GM15510 (cell line): ENCODE measurements around the gene IGHMBP2.
A peak's percentile ranks its signal among the peaks of the same experiment; 100 is the strongest.

Experiments used
- POLR2A ChIP-seq: IDR thresholded peaks from 3 replicates; pipeline ENCODE4 v1.6.1; 2011; ENCODE audit warnings: borderline replicate concordance; ENCODE audit not compliant: insufficient read length; ENCODE audit errors: extremely low read depth

The IGHMBP2 gene

DNA sequence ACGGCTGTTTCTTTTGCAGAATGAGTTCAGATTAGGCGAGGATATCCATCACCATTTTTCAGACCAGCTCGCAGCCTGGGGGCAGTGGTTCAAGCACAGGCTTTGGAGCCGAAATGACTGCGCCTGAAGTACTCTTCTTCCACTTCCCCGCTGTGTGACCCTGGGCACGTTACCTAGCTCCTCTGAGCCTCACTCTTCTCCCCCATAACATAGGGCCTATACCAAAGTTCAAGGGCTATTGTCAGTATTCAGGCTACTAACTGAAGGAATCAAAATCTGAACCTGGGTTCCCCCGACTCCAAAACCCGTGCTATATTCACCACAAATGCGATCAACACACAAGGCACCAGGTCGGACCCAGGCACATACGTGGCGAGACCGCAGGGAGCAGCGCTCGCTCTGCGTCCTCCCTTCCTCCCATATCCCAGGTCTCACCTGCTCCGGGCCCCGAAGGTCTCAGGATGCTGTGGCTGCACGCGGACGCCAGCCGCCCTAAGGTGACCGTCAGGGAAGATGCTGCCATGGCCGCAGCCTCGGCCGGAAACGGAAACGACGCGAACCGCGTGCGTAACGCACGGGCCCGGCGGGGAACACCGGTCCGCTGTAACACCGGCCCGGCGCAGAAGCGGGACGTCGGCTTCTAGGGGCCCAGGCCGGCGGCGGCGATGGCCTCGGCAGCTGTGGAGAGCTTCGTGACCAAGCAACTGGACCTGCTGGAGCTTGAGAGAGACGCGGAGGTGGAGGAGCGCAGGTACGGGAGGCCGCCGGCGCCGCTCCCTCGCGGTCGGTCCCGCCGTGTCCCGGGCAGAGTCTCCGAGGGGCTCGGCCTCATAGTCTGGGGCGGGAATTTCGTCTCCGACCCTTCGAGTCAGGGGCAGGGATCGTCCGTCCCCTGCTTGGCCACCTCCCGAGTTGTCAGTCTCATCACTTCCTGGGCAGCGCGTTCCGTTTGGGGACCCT is at the start of gene IGHMBP2, which contains the start of gene MRPL21:
IGHMBP2 (plus strand) TSS at position 604 of the 960 bp plus-strand sequence; CDS start at position 666, 62 bp downstream.
MRPL21 (minus strand) TSS at position 545 of the 960 bp plus-strand sequence; CDS start at position 523, 22 bp downstream.
- peak; percentile 97 for TF ChIP-seq POLR2A

DNA sequence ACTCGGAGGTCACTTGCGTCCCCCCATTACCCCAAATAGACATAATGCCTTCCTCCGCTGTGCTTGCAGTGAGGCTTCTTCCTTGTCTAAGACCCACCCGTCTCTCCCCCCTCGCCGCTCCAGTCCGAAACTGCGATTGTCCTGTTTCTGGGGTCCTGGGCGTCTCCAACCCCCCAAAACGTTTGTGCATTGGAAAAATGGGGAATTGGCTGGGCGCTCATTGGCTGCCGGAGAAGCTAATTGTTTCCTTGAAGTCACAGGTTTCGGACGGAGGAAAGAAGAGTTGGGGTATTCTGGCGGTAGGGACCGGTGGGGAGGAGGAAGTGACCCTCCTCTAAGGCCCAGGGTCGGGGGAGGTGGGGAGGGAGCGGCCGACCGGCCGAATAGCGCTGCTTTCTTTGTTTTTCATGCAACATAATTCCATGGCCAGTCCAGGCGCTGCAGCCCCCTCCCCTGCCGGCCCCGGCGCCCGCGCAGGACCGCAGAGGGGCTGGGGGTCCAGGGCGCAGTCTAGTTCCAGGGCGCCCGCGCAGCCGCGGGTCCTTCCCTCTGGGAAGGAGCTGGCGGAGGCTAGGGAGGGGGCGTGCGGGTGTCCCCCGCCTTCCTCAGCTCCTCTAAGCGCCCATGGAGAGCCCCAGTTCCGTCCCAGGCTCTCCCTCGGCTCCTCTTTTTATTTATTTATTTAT is 49.3 kb upstream of the IGHMBP2 start:
- TF ChIP-seq POLR2A, result no peak

DNA sequence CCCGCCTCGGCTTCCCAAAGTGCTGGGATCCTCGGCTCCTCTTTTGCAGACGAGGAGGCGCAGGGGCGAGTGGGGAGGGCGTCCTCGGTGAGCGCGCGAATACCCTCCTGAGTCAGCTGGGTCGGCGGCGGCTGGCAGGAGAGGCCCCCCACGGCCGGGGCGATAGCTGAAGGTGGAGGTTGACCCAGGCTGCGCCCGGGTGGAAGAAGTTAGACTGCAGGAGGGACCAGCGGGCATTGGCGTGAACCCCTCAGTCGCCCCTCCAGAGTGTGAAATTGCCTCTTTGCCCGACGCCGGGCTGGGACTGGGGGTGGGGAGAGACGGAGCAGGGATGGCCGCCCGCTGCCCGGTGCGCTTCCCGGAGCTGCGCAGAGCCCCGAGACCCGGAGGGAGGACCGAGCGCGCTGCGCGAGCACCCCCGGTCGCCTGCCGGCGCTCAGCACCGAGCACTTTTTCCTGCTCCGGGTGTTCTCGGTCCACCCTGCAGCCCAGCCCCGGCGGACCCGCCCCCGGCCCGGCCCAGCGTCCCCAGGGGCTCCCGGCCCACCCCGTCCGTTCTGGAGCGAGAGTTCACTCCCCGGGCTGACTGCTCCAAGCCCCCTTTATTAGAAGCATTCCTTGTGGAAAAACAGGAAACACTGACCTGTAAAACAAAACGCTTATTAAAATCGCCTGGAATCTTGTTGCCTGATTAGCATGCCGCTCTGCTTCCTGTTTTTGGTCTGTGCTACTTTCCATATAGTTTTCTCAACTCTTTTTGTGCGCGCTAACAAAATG is 48.3 kb upstream of the IGHMBP2 start:
- TF ChIP-seq POLR2A, result no peak

DNA sequence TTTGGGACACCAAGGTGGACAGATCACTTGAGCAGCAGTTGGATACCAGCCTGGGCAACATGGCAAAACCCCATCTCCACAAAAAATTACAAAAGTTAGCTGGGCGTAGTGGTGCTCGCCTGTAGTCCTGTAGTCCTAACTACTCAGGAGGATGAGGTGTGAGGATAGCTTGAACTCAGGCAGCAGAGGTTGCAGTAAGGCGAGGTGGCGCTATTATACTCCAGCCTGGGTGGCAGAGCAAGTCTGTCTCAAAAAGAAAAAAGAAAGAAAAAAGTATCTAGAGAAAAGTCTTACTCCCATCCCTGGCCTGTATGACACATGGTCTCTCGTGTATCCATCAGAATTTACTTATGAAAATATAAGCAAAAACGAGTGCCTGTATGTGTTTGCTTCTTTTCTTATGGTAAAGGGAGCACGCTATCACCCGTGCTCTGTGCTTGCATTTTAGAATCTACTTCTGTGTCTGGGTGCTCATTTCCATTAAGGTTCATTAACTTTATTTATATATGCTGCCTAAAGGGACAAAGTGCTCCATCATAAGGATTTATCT is 46.6 kb upstream of the IGHMBP2 start:
- TF ChIP-seq POLR2A, result no peak

DNA sequence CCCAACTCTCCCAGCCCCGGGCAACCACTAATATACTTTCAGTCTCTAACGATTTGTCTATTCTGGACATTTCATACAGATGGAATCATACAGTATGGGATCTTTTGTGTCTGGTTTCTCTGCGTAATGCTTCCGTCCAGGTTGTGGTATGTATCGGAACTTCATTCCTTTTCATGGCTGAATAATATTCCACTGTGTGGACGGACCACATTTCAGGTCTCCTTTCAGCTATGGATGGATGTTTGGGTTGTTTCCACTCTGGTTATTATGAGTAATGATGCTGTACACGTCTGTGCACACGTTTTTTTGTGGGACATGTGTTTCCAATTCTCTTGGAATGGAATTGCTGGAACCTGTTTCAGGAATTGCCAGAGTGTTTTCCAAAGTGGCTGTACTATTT is 44.6 kb upstream of the IGHMBP2 start:
- no peak for TF ChIP-seq POLR2A

DNA sequence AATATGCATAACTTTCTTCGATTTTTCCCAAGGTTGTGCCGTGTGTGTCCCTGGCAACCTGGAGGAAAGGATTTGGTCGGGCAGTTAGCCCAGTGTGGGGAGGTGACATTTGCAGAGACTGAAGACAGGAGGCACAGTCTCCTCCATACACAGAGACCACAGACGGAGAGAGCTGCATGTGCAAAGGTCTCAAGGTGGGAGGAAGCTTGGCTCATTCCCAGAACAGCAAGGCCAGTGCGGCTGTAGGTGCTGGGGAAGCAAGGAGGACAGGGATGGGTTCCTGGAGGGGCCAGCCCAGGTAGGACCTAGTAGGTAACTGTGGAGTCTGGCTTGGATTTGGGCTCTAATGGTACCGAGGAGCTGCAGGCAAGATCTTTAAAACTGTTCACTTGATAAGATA is 41.3 kb upstream of the IGHMBP2 start:
- TF ChIP-seq POLR2A, result no peak

DNA sequence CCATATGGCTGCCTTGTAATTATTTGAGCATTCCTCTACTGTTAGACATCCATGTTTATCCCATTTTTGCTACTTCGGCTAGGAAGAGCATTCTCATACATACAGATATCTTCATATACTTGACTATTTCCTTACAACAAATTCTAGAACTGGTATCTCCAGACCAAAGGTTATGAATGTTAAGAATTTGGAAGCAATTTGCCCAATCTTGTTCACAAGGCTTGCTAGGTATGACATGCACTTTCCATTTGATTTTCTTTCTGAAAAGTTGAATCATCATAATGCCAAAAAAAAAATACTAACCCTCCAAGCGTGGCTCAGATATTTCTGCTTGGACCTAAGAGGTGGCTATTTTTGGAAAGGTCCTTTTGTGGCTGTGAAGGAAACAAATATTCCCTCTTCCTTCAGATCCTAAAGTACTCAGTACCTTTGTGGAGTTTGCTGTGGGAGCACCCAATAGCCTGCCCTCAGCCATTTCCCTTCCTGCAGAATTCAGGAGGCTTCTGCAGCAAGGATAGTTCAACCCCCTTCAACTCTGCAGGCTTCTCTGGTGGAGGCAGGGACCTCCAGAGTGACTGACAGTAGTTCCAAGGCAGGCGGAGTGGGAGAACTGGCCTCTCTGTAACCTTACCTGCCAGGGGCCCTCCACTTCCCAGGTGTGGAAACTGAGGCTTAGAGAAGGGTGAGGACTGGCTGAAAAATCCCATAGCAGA is 40.0 kb upstream of the IGHMBP2 start:
- TF ChIP-seq POLR2A, result no peak

DNA sequence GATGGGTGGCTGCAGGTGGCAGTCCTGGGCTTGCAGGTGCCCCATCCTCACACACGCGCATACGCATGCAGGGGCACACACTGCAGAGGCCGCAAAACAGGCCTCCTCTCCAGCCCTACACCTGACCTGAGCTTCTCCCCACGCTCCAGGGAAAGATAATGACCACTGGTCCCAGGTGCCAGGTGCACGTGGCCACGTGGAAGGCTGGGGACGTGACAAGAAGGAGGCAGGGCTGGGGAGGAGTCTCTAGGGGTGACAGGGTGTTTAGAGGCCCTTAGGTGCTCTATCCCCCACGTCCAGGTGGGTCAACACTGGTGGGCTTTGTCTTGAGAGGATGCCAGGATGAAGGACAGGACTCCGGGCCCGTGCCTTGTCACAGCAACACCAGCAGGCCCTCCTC is 38.5 kb upstream of the IGHMBP2 start:
- no peak for TF ChIP-seq POLR2A

DNA sequence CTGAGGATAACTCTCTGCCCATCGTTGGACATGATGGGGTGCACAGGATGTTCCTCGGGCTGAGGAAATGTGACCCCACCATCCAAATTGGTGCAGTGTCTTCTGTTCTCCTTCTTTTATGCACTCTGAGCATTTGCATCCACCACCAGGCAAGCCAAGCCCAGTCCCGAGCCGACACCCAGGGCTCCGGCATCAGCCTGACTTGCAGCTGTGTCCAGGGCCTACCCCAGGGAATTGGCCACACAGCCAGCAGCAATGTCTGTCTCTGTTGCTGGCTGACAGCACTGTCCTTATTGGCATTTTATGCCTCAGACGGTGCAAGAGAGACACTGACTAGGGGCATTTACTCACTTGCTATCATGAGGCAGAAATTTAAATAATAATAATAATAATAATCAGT is 36.6 kb upstream of the IGHMBP2 start:
- no peak for TF ChIP-seq POLR2A

DNA sequence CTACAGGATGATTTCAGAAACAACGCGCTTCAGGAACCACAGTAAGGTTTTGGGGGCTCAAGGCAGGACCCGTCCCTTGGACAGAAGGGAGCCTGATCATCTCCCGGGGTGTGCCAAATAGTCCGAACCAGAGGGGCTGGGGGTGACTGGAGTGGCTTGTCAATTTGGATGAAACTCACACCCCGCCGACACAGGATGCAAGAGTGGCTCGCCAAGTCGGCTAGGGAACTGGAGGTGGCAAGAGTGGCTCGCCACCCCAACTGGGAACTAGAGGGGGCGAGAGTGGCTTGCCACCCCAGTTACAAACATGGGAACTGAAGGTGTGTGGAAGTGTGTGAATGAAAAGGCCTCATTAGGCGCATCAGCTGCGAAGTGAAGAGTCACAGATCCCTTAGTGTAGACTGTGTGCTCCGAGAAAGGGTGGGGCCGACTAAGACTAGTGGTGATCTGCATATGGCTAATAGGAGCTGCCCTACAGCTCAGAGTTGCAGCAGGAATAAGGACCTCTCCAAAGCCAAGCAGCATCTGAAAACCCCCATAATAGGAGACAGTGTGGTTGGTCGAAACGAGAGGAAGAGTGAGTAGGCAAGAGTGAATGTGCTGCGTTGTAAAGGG is 35.4 kb upstream of the IGHMBP2 start:
- no peak for TF ChIP-seq POLR2A

DNA sequence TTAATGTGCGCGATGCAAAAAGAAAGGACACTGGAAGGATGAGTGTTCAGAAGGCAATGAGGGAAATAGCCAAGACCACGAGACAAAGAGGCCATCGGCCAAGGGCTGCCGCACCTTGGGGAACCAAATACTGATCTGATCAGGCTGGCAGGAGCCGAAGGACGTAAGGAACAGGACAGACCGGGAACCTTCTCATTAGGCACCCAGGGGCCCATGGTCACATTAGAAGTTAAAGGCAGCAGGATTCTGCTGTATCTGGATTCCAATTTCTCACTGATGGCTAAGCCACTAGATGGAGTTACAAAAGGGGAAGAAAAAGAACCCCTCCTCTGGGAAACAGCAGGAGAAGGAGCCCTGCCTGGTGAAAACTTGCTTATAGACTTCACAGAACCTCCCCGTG is 33.2 kb upstream of the IGHMBP2 start:
- TF ChIP-seq POLR2A, result no peak

DNA sequence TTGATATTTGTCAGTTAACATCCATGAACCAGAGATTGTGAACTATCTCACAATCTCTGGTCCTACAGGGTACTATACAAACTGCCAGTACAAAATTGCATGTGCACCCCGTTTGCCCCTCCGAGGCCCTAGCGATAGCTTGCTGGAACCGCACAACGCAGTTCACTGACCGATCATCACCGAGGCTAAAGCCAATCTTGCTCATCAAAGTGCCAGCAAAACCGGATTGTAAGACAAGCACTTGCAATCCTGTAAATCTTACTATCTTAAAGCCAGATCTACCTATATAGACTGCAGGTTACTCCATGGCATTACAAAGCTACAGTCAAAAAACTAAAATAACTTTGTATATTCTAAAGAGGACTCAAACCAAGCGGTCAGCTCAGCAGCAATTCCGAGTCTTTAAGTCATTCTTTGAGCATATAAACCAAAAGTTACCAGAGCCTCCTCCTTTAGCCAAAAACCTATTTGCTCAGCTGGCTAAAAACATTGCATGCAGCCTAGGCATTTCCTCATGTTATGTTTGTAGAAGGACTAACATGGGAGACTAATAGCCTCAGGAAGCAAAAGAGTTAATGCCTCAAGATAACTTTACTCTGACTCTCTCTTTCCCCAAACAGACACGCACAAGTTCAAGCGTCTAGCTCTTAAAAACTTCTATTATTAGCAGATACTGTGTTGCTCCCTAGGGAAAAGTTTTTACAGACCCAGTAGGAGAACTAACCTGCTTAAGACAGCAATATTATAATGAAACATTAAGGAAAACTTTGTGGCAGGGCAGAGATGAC is 31.3 kb upstream of the IGHMBP2 start:
- TF ChIP-seq POLR2A, result no peak

DNA sequence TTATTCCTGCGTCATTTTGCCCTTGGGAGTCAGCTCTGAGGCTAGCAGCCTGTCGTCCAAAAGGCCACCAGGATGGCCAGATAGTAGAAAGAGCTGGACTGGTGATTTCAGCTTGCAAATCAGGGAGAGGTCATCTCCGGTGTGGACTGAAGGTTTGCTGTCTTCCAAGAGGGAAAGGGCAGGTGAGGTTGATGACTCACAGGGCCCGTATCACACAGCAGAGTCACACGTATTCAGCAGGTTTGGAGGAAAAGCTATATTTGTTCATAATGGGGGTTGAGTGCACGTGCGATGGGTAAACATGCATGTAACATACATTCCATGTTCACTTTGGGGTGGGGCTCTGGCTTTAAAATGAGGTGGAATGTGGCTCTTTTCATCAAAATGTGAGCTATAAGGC is 25.7 kb upstream of the IGHMBP2 start:
- TF ChIP-seq POLR2A, result no peak
